HL-60 (cell line): ENCODE results near the gene SLC16A6.
"Not testable (repeated sequence)": the region's sequence is repeated elsewhere in the genome, so short reads cannot be mapped to it uniquely, and the experiment has no call there.

Experiments used
- DNase-seq, 2 experiments: peaks; one replicate each; pipeline ENCODE4 v3.0.0-alpha.2; 2010 to 2020; ENCODE audit warnings: low read depth in 1 of 2, low spot score in 1 of 2
- H3K27ac ChIP-seq: fragments of 250-450 bp; sonication (Bioruptor Pico); replicated peaks from 2 replicates; pipeline ENCODE4 v1.5.1; 2020; ENCODE audit warnings: mild to moderate bottlenecking, moderate library complexity
- H3K27me3 ChIP-seq: fragments of 250-450 bp; sonication (Bioruptor Pico); 2 replicates; pipeline ENCODE4 v1.5.1; 2021; ENCODE audit warnings: mild to moderate bottlenecking, moderate library complexity; ENCODE audit not compliant: insufficient read depth, poor library complexity, severe bottlenecking
- H3K4me3 ChIP-seq: replicated peaks from 2 replicates; pipeline ENCODE4 v1.5.1; 2011; ENCODE audit warnings: mild to moderate bottlenecking, control low read depth, low read length; ENCODE audit not compliant: insufficient read depth
- GABPA ChIP-seq: IDR thresholded peaks from 2 replicates; pipeline ENCODE4 v1.6.1; 2012; ENCODE audit warnings: low read depth
- POLR2AphosphoS5 ChIP-seq: IDR thresholded peaks from 2 replicates; pipeline ENCODE4 v1.6.1; 2012; ENCODE audit warnings: low read depth
- SPI1 ChIP-seq: IDR thresholded peaks from 2 replicates; pipeline ENCODE4 v1.6.1; 2012; ENCODE audit warnings: low read depth, mild to moderate bottlenecking, borderline replicate concordance
- TF ChIP-seq, protein P1 (sequence below): IDR thresholded peaks from one replicate; pipeline ENCODE4 v1.5.1; 2011; ENCODE audit warnings: low read length, control low read depth, inconsistent platforms; ENCODE audit not compliant: insufficient read depth
- TF ChIP-seq, protein P2 (sequence below): IDR thresholded peaks from 2 replicates; pipeline ENCODE4 v1.6.1; 2012; ENCODE audit warnings: low read depth; ENCODE audit not compliant: insufficient replicate concordance

Gene SLC16A6

DNA sequence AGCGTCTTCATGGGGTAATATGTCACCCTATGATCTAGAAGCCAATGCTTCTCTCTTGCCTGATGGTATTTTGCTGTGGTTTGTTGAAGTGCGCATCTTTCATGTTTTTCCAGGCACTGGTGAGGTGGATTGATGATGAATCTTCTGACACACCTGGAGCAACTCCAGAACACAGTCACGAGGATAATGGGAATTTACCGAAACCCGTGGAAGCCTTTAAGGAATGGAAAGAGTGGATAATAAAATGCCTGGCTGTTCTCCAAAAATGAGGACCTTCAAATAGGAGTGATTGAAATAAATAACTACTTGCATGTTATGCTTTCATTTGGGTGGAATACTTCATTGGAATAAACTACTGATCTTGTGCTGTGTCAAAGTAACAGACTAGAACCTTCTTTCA is 34.2 kb downstream of the SLC16A6 start:
- H3K27ac ChIP-seq, DNase-seq, H3K4me3 ChIP-seq, H3K27me3 ChIP-seq: not testable (repeated sequence)

DNA sequence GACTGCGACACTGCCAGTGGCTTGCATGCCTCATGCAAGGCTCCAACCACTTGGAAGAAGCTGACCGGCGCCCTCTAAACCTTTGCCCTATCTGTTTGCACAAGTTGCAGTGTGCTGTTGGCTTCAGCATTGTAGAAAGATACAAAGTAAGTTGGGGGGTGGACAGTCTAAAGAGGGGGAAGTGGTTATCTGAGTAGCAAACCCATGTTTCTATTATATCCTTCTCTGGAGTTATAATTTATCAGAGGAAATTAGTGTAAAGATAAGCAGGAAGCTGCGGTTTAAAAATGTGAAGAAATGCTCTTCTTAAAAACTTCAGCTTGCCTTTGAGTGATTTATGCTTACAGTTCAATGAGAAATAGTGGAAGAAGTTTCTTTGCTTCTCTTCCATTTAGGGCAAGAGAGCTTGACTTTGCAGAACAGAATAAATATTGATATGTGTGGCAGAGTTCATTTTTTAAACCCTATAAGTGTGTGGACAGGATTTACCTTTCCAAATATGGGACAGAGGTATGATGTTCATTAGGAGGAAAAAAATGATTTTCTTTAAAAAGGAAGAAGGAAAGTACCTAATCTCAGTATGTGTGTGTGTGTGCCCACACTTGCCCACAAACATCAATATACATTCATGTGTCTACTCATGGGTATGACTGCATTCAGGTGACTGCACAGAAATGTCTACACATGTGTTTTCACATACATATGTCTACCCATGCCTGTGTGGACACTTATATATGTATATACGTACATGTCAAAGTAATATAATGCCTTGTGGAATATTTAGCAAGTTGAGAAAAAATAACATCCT is 35.0 kb downstream of the SLC16A6 start:
- no peak overlapping the region for H3K4me3 ChIP-seq
- TF ChIP-seq, protein P1, sequence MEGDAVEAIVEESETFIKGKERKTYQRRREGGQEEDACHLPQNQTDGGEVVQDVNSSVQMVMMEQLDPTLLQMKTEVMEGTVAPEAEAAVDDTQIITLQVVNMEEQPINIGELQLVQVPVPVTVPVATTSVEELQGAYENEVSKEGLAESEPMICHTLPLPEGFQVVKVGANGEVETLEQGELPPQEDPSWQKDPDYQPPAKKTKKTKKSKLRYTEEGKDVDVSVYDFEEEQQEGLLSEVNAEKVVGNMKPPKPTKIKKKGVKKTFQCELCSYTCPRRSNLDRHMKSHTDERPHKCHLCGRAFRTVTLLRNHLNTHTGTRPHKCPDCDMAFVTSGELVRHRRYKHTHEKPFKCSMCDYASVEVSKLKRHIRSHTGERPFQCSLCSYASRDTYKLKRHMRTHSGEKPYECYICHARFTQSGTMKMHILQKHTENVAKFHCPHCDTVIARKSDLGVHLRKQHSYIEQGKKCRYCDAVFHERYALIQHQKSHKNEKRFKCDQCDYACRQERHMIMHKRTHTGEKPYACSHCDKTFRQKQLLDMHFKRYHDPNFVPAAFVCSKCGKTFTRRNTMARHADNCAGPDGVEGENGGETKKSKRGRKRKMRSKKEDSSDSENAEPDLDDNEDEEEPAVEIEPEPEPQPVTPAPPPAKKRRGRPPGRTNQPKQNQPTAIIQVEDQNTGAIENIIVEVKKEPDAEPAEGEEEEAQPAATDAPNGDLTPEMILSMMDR: no peak
- TF ChIP-seq, protein P2, sequence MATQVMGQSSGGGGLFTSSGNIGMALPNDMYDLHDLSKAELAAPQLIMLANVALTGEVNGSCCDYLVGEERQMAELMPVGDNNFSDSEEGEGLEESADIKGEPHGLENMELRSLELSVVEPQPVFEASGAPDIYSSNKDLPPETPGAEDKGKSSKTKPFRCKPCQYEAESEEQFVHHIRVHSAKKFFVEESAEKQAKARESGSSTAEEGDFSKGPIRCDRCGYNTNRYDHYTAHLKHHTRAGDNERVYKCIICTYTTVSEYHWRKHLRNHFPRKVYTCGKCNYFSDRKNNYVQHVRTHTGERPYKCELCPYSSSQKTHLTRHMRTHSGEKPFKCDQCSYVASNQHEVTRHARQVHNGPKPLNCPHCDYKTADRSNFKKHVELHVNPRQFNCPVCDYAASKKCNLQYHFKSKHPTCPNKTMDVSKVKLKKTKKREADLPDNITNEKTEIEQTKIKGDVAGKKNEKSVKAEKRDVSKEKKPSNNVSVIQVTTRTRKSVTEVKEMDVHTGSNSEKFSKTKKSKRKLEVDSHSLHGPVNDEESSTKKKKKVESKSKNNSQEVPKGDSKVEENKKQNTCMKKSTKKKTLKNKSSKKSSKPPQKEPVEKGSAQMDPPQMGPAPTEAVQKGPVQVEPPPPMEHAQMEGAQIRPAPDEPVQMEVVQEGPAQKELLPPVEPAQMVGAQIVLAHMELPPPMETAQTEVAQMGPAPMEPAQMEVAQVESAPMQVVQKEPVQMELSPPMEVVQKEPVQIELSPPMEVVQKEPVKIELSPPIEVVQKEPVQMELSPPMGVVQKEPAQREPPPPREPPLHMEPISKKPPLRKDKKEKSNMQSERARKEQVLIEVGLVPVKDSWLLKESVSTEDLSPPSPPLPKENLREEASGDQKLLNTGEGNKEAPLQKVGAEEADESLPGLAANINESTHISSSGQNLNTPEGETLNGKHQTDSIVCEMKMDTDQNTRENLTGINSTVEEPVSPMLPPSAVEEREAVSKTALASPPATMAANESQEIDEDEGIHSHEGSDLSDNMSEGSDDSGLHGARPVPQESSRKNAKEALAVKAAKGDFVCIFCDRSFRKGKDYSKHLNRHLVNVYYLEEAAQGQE: no peak
- TF ChIP-seq GABPA: no peak
- TF ChIP-seq SPI1: no peak; the same call in 1 of the 2 replicates
- TF ChIP-seq POLR2AphosphoS5: no peak
- no peak overlapping the region for H3K27ac ChIP-seq
- no peaks in the 10 kb centered on the region for H3K27me3 ChIP-seq
- DNase-seq: peak in 1 of 2 experiments; percentile 52

DNA sequence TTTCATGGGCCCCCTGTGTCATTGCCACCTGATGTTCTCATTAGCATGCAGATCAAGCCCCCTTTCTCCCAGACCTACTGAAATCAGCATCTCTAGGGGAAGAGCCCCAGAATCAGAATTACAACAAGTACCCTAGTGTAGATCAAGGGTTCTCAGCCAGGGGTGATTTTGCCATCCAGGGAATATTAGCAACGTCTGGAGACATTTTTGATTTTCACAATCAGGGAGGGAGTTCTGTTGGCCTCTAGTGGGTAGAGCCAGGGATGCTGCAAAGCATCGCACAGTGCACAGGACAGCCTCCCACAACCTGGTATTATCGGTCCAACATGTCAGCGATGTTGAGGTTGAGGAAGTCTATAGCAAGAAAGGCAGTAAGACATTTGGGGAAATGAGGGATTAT is 35.8 kb downstream of the SLC16A6 start:
- Histone ChIP-seq H3K4me3 (no peak overlapping the region), H3K27ac (no peak overlapping the region), H3K27me3 (no peaks in the 10 kb centered on the region)
- DNase-seq: no peak
- TF ChIP-seq POLR2AphosphoS5: no peak
- no peak for TF ChIP-seq SPI1
- TF ChIP-seq, protein P2: no peak
- TF ChIP-seq, protein P1: no peak
- TF ChIP-seq GABPA: no peak

DNA sequence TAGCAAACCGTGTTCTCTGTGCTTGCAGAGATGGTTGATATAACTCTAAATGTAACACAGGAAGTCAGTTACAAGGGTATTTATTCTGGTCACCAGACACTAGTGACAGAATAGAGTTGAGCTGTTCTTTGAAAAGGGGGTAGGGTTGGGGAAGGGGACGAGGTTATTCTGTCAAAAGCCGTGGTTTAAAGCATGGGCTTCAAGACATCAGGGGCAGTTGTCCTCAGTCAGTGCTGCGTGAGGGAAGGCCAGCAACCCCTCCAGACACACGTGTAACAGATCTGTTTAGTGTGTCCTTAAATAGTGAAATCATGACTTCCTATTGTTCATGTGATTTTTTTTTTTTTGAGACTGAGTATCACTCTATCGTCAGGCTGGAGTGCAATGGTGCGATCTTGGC is 37.5 kb downstream of the SLC16A6 start:
- DNase-seq, H3K4me3 ChIP-seq, H3K27ac ChIP-seq, H3K27me3 ChIP-seq: not testable (repeated sequence)

DNA sequence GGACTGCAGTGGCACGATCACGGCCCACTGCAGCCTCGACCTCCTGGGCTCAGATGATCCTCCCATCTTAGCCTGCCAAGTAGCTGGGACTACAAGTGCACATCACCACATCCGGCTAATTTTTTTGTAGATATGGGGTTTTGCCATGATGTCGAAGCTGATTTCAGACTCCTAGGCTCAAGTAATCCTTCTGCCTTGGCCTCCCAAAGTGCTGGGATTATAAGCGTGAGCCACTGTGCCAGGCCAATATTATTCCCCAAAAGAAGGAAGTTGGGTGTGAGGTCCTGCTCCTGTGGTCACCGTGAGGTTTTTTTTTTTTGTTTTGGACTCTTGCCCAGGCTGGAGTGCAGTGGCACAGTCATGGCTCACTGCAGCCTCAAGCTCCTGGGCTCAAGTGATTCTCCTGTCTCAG is 41.6 kb downstream of the SLC16A6 start:
- TF ChIP-seq, protein P2: no peak
- TF ChIP-seq SPI1: peak; percentile 47; the same call in 1 of the 2 replicates
- TF ChIP-seq, protein P1: no peak
- TF ChIP-seq GABPA: no peak
- peak; percentile 64 for TF ChIP-seq POLR2AphosphoS5

More for the DNA sequence above, 41.6 kb downstream of the SLC16A6 start:
- Histone ChIP-seq H3K4me3 (no peak overlapping the region), H3K27me3 (no peaks in the 10 kb centered on the region), H3K27ac (no peak overlapping the region)
- DNase-seq: peak in 1 of 2 experiments; percentile 59
